A673 (cell line): Measurements from ENCODE around the gene DIPK1A. TPM values are rescaled to one million over a fixed set of nuclear protein-coding genes. Genes with fewer than 3 reads are reported as not detected.

Source experiments
- BruUV-seq: library from RNA; stranded (reverse); fragments of 400-500 nt; replicated peaks from 2 replicates; lab custom pipeline; 2021; lab: Mats Ljungman, UMichigan
- CTCF ChIA-PET: fragments of 300-600 bp; sonication (Branson Sonifier 250); formaldehyde crosslinking; loops from one replicate; lab custom pipeline; 2022; ENCODE audit warnings: antibody characterized with exemption; lab: Charles Lee
- POLR2A ChIA-PET: fragments of 300-600 bp; sonication (Branson Sonifier 250); formaldehyde crosslinking; loops from one replicate; lab custom pipeline; 2022; ENCODE audit warnings: antibody characterized with exemption; ENCODE audit not compliant: low non-redundant PET; lab: Charles Lee
- DNase-seq: peaks from one replicate; pipeline ENCODE4 v3.0.0-alpha.2; 2015; ENCODE audit warnings: low spot score
- H3K27ac ChIP-seq: fragments of 200-600 bp; sonication (generic); 2 replicates; pipeline ENCODE4 v1.5.1; 2016; ENCODE audit warnings: mixed run types, low read depth, mild to moderate bottlenecking, mixed read lengths, antibody characterized with exemption, low read length; ENCODE audit not compliant: poor library complexity, severe bottlenecking
- H3K27me3 ChIP-seq: fragments of 200-600 bp; sonication (generic); replicated peaks from 2 replicates; pipeline ENCODE4 v1.6.1; 2017; ENCODE audit warnings: mixed run types, low read depth, mild to moderate bottlenecking, mixed read lengths, antibody characterized with exemption, low read length; ENCODE audit not compliant: insufficient read depth, poor library complexity
- H3K36me3 ChIP-seq: fragments of 200-600 bp; sonication (generic); 2 replicates; pipeline ENCODE4 v1.6.1; 2016; ENCODE audit warnings: mixed run types, mild to moderate bottlenecking, mixed read lengths, antibody characterized with exemption, low read length; ENCODE audit not compliant: insufficient read depth, poor library complexity, severe bottlenecking
- H3K4me1 ChIP-seq: fragments of 200-600 bp; sonication (generic); 2 replicates; pipeline ENCODE4 v1.6.1; 2017; ENCODE audit warnings: mixed run types, mild to moderate bottlenecking, mixed read lengths, antibody characterized with exemption, low read length; ENCODE audit not compliant: insufficient read depth, poor library complexity, severe bottlenecking
- H3K4me3 ChIP-seq: fragments of 200-600 bp; sonication (generic); 2 replicates; pipeline ENCODE4 v1.5.1; 2016; ENCODE audit warnings: low read depth, mixed run types, mild to moderate bottlenecking, mixed read lengths, low read length; ENCODE audit not compliant: poor library complexity, severe bottlenecking
- H3K9me3 ChIP-seq: fragments of 200-600 bp; sonication (generic); 2 replicates; pipeline ENCODE4 v1.6.1; 2016; ENCODE audit warnings: mixed run types, low read depth, mild to moderate bottlenecking, mixed read lengths, antibody characterized with exemption, low read length; ENCODE audit not compliant: poor library complexity, severe bottlenecking
- EZH2 ChIP-seq: fragments of 200-600 bp; sonication (generic); IDR thresholded peaks from 2 replicates; pipeline ENCODE4 v1.6.1; 2017; ENCODE audit warnings: borderline replicate concordance, low read depth, mild to moderate bottlenecking, mixed read lengths, antibody characterized with exemption, low read length; ENCODE audit not compliant: poor library complexity, severe bottlenecking
- intact Hi-C: fragments of 100-400 bp; cut with micrococcal nuclease; formaldehyde crosslinking; loops from one replicate; pipeline ENCODE4 v1.10.0; 2022; ENCODE audit not compliant: unreplicated experiment
- total RNA-seq: library from RNA; stranded (reverse); gene quantifications from 2 replicates; pipeline ENCODE4 v1.2.3, GENCODE V29; 2021
- TF ChIP-seq, protein P1 (sequence below): fragments of 300-800, 200-600 bp; sonication (generic); conservative IDR thresholded peaks from 2 replicates; pipeline ENCODE4 v1.5.1; 2017; ENCODE audit warnings: low read depth, mild to moderate bottlenecking, antibody characterized with exemption, low read length, moderate library complexity, mixed read lengths

Gene DIPK1A
- total RNA-seq, 1 experiment from 2014 or later = 10.9 TPM

DNA sequence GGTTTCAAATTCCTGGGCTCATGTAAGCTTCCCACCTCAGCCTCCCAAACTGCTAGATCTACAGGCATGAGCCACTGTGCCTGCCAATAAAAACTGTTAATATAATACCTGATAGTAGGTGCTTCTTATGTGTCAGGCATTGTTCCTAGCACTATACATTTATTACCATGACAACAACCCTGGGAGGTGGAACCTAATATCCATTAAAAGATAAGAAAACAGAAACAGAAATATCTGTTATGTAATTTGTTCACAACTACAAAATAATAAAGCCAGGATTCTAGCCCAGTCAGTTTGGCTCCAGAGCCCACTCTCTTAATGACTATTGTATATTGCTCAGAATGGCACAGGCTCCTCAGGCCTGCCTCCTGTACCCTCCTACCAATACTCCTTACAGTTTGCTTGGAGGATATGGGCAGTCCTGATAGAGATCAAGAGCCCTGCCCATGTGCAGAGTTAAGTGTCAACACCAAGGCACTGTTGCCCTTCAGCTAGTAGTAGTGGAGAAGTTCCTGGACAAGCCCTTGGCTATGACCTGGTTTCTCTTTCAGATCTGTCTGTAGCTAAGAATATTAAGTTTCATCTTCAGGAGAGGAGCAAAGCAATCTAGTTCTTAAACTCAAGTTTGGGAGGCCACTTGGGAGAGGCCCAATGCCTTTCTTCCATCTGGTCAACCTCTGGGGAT, 107.0 kb downstream of the DIPK1A start:
- no peaks in the 10 kb centered on the region for H3K9me3 ChIP-seq
- CTCF ChIA-PET = interaction anchor here (1.5 kb wide), 1 partner anchor 139 kb away, joined by 6 read pairs; no protein-coding TSS in a partner anchor
- no peak for DNase-seq
- H3K27ac ChIP-seq = no peak overlapping the region
- TF ChIP-seq EZH2 = no peak
- TF ChIP-seq, protein P1, sequence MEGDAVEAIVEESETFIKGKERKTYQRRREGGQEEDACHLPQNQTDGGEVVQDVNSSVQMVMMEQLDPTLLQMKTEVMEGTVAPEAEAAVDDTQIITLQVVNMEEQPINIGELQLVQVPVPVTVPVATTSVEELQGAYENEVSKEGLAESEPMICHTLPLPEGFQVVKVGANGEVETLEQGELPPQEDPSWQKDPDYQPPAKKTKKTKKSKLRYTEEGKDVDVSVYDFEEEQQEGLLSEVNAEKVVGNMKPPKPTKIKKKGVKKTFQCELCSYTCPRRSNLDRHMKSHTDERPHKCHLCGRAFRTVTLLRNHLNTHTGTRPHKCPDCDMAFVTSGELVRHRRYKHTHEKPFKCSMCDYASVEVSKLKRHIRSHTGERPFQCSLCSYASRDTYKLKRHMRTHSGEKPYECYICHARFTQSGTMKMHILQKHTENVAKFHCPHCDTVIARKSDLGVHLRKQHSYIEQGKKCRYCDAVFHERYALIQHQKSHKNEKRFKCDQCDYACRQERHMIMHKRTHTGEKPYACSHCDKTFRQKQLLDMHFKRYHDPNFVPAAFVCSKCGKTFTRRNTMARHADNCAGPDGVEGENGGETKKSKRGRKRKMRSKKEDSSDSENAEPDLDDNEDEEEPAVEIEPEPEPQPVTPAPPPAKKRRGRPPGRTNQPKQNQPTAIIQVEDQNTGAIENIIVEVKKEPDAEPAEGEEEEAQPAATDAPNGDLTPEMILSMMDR = no peak
- H3K27me3 ChIP-seq = no peaks in the 10 kb centered on the region
- intact Hi-C loops = no loop called here
- no TSS peak for BruUV-seq
- POLR2A ChIA-PET = no interaction called here
- no peak overlapping the region for H3K4me3 ChIP-seq
- H3K36me3 ChIP-seq = no peaks in the 10 kb centered on the region
- no peaks in the 10 kb centered on the region for H3K4me1 ChIP-seq

DNA sequence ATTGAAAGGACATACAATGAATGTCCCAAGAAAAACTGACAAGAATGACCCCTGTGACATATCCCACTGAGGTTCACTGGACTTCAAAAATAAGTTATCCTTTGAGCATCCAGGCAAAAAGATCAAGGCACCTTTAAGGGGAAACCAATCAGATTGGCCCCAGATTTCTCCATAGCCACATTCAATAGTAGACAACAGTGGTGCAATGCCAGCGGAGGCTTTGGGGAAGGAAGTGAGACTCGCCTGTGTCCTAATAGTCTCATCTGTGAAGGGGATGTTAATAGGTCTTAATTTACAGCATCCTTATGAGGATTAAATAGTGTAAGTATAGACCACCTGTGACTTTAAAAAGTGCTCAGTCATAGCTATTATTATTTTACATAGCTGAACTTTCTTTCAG, 108.0 kb downstream of the DIPK1A start:
- no TSS peak for BruUV-seq
- intact Hi-C loops = no loop called here
- POLR2A ChIA-PET = no interaction called here

DNA sequence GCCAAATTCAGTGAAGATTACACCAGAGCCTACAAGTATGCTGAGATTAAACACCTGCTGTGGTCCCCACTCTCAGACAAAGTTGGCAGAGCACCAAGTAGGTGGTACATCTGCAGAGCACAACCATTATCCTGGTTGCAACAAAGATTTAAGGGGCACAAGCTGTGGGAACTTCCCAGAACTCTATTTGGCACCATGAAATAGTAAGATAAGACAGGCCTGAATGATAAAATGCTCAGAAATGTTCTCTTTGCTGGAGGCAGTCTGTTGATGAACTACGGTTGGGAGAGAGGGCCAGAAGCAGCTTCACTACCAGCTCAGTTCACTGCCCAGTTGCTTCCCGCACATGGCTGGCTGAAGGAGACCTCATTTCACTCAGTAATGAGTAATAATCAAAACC, 109.5 kb downstream of the DIPK1A start:
- CTCF ChIA-PET = no interaction called here
- POLR2A ChIA-PET = no interaction called here
- H3K27me3 ChIP-seq = no peaks in the 10 kb centered on the region
- DNase-seq = no peak
- intact Hi-C loops = no loop called here
- H3K27ac ChIP-seq = no peak overlapping the region
- H3K9me3 ChIP-seq = no peaks in the 10 kb centered on the region
- no TSS peak for BruUV-seq
- H3K4me3 ChIP-seq = no peak overlapping the region
- no peaks in the 10 kb centered on the region for H3K4me1 ChIP-seq
- H3K36me3 ChIP-seq = no peaks in the 10 kb centered on the region
- no peak for TF ChIP-seq EZH2
- TF ChIP-seq, protein P1 = no peak

More for the DNA sequence above, 108.0 kb downstream of the DIPK1A start:
- no peaks in the 10 kb centered on the region for H3K4me1 ChIP-seq
- no peaks in the 10 kb centered on the region for H3K9me3 ChIP-seq
- H3K27me3 ChIP-seq = no peaks in the 10 kb centered on the region
- no peaks in the 10 kb centered on the region for H3K36me3 ChIP-seq
- TF ChIP-seq EZH2 = no peak
- TF ChIP-seq, protein P1 = no peak
- CTCF ChIA-PET = interaction anchor here (1.5 kb wide), 1 partner anchor 140 kb away, joined by 6 read pairs; no protein-coding TSS in a partner anchor
- H3K4me3 ChIP-seq = no peak overlapping the region
- no peak for DNase-seq
- H3K27ac ChIP-seq = no peak overlapping the region
